ENCODE measurements around the gene TMEM255B. TPM values are rescaled to one million over a fixed set of nuclear protein-coding genes. Genes with fewer than 3 reads are reported as not detected.

TMEM255B gene
- total RNA-seq, 1 experiment from 2014 or later, result 2.8 TPM

- H3K23me2 ChIP-seq (ENCODE audit: insufficient read length, low read depth, low read length, poor library complexity, severe bottlenecking), result no peaks in the 10 kb centered on the region
- H2BK12ac ChIP-seq (ENCODE audit: insufficient read length, low read depth, low read length), result no peak overlapping the region
- H3K36me3 Mint-ChIP-seq (ENCODE audit: insufficient read depth in 1 of 3, low read depth in 3 of 3), result peaks cover 3 to 12% (median 8%) of the 10 kb centered on the region in 3 experiments
- H3K4me1 Mint-ChIP-seq, result no peaks in the 10 kb centered on the region
- H3K18ac ChIP-seq (ENCODE audit: insufficient read length, low read depth, low read length), result no peak overlapping the region
- H2AK5ac ChIP-seq (ENCODE audit: insufficient read length, low read length), result no peak overlapping the region
- no peak overlapping the region for H3K4me2 ChIP-seq (ENCODE audit: insufficient read depth, insufficient read length, low read length)
- H3K27ac ChIP-seq (ENCODE audit: insufficient read length, low read depth, low read length), result no peak overlapping the region
- no peak overlapping the region for H2BK15ac ChIP-seq (ENCODE audit: low read depth, low read length)
- H4K91ac ChIP-seq (ENCODE audit: insufficient read length, low read depth, low read length), result no peak overlapping the region
- no peak overlapping the region for H3K9ac ChIP-seq (ENCODE audit: extremely low read depth, insufficient read length, low read length)
- H3K56ac ChIP-seq (ENCODE audit: insufficient read length, low read depth, low read length), result no peak overlapping the region
- H3K27ac Mint-ChIP-seq, result no peak overlapping the region
- no peaks in the 10 kb centered on the region for H3K4me1 ChIP-seq (ENCODE audit: insufficient read depth, low read length)
- H2BK20ac ChIP-seq (ENCODE audit: low read depth, low read length, poor library complexity, severe bottlenecking), result no peak overlapping the region
- H2BK5ac ChIP-seq (ENCODE audit: insufficient read length, low read length), result no peak overlapping the region
- no peak overlapping the region for H3K4me3 Mint-ChIP-seq
- peaks cover 3% of the 10 kb centered on the region for H3K27me3 Mint-ChIP-seq (ENCODE audit: low read depth)
- no peak overlapping the region for H3T11ph ChIP-seq (ENCODE audit: low read length)
- no peaks in the 10 kb centered on the region for H3K79me1 ChIP-seq (ENCODE audit: insufficient read depth, low read depth, low read length, poor library complexity, severe bottlenecking)
- H2BK120ac ChIP-seq (ENCODE audit: low read depth, low read length, poor library complexity, severe bottlenecking), result no peak overlapping the region
- no peak overlapping the region for H4K5ac ChIP-seq (ENCODE audit: insufficient read length, low read depth, low read length)
- H3K4ac ChIP-seq (ENCODE audit: low read depth, low read length), result no peak overlapping the region
- no CpG with 5 or more reads among the region's 30 CpGs for WGBS (ENCODE audit: extremely low coverage, insufficient read length, low lambda C conversion rate)
- no peaks in the 10 kb centered on the region for H3K79me2 ChIP-seq (ENCODE audit: insufficient read depth, low read length)
- no peaks in the 10 kb centered on the region for H3K9me3 ChIP-seq (ENCODE audit: control insufficient read depth, low read depth, low read length)
- no peaks in the 10 kb centered on the region for H3K27me3 ChIP-seq (ENCODE audit: insufficient read depth, low read length)
- no peaks in the 10 kb centered on the region for H4K20me1 ChIP-seq (ENCODE audit: control insufficient read depth, insufficient read depth, insufficient read length)
- TF ChIP-seq, protein P1, sequence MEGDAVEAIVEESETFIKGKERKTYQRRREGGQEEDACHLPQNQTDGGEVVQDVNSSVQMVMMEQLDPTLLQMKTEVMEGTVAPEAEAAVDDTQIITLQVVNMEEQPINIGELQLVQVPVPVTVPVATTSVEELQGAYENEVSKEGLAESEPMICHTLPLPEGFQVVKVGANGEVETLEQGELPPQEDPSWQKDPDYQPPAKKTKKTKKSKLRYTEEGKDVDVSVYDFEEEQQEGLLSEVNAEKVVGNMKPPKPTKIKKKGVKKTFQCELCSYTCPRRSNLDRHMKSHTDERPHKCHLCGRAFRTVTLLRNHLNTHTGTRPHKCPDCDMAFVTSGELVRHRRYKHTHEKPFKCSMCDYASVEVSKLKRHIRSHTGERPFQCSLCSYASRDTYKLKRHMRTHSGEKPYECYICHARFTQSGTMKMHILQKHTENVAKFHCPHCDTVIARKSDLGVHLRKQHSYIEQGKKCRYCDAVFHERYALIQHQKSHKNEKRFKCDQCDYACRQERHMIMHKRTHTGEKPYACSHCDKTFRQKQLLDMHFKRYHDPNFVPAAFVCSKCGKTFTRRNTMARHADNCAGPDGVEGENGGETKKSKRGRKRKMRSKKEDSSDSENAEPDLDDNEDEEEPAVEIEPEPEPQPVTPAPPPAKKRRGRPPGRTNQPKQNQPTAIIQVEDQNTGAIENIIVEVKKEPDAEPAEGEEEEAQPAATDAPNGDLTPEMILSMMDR (conservative IDR thresholded peaks at IDR 0.05), result no peak
- H3K9me3 Mint-ChIP-seq, result peaks cover 18 to 21% of the 10 kb centered on the region in 2 experiments
- H3K23ac ChIP-seq (ENCODE audit: insufficient read length, low read depth, low read length), result no peak overlapping the region
- DNase-seq, result no peak
- H4K8ac ChIP-seq (replicated peaks; ENCODE audit: insufficient read length, low read depth, low read length), result no peak overlapping the region
- no peak overlapping the region for H3K14ac ChIP-seq (ENCODE audit: insufficient read depth, low read length)
- H2AFZ ChIP-seq (ENCODE audit: low read length), result no peak overlapping the region
These were observed 52.3 kb downstream of the TMEM255B start for GRCh38 chr13:113811081-113811928.

Data from H9 (cell line).